ENCODE measurements around the gene MYH7. TPM values are rescaled to one million over a fixed set of nuclear protein-coding genes. Genes with fewer than 3 reads are reported as not detected.
A peak's percentile ranks its signal among the peaks of the same experiment; 100 is the strongest.

Gene MYH7
- total and polyA plus RNA-seq, 4 donors = 0.33 to 1.6 TPM; not detected in 2

DNA sequence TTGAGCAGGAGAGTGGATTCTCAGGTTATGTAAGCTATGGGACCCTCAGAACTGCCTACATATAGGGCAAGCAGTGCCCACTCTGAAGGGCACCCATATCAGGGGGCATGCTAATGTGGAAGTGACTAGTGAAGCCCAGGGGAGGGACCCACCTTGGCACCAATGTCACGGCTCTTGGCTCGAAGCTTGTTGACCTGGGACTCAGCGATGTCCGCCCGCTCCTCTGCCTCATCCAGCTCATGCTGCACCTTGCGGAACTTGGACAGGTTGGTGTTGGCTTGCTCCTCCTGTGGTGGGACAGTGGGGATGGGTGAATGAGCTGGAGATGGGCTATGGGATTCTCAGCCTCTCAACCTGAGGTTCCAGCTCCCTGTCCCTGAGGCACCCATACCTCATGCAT is 53.2 kb downstream of the MYH7 start:
- Histone ChIP-seq H3K9me3 (ENCODE audit: control insufficient read depth, low read length) (no peaks in the 10 kb centered on the region), H3K27ac (ENCODE audit: low read depth in 1 of 2, low read length in 2 of 2) (no peak overlapping the region), H3K4me1 (ENCODE audit: control insufficient read depth in 1 of 2, insufficient read depth in 2 of 2, low read length in 2 of 2) (no peaks in the 10 kb centered on the region), H3K36me3 (ENCODE audit: control insufficient read depth in 1 of 2, insufficient read depth in 2 of 2, low read length in 1 of 2) (no peaks in the 10 kb centered on the region), H3K4me3 (ENCODE audit: low read length in 2 of 2) (no peak overlapping the region), H3K27me3 (ENCODE audit: control insufficient read depth in 1 of 2, insufficient read depth in 2 of 2, low read length in 1 of 2) (no peaks in the 10 kb centered on the region)
- intact Hi-C loops (cut with DNase I) = loop anchor here in 1 of 2 donors (5.0 kb wide), 1 partner anchor 55 kb away; no protein-coding TSS in a partner anchor
- DNase-seq = no peak
- WGBS, 2 donors = 86 to 88% methylated on average over 6 of the region's 6 CpGs
- ATAC-seq (ENCODE audit: low FRiP score) = no peak

DNA sequence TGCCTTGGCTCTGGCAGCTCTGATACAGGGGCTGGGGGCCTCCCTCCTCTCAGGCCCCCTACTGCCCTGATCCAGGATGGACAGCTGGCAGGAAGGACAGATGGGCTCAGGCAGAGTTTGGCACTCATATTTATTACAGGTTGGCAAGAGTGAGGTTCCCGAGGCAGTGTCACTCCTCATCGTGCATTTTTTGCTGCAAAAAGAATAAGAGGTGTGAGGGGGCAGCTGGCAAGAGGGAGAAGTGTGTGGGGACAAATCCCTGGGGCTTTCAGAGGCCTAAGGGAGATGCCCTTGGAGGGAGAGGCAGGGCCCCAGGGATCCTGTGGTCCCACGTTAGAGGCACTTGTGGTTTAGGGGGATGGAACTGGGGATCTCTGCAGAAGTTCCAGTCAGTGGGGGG is 53.6 kb downstream of the MYH7 start:
- no peak overlapping the region for H3K27ac ChIP-seq (ENCODE audit: low read depth in 1 of 2, low read length in 2 of 2)
- no peaks in the 10 kb centered on the region for H3K27me3 ChIP-seq (ENCODE audit: control insufficient read depth in 1 of 2, insufficient read depth in 2 of 2, low read length in 1 of 2)
- intact Hi-C loops (cut with DNase I) = loop anchor here in 1 of 2 donors (5.0 kb wide), 1 partner anchor 55 kb away; no protein-coding TSS in a partner anchor
- no peaks in the 10 kb centered on the region for H3K4me1 ChIP-seq (ENCODE audit: control insufficient read depth in 1 of 2, insufficient read depth in 2 of 2, low read length in 2 of 2)
- ATAC-seq (ENCODE audit: low FRiP score) = no peak
- 44 to 58% methylated on average over 3 of the region's 3 CpGs for WGBS, 2 donors
- H3K4me3 ChIP-seq (ENCODE audit: low read length in 2 of 2) = no peak overlapping the region
- H3K36me3 ChIP-seq (ENCODE audit: control insufficient read depth in 1 of 2, insufficient read depth in 2 of 2, low read length in 1 of 2) = no peaks in the 10 kb centered on the region
- DNase-seq = no peak
- no peaks in the 10 kb centered on the region for H3K9me3 ChIP-seq (ENCODE audit: control insufficient read depth, low read length)

DNA sequence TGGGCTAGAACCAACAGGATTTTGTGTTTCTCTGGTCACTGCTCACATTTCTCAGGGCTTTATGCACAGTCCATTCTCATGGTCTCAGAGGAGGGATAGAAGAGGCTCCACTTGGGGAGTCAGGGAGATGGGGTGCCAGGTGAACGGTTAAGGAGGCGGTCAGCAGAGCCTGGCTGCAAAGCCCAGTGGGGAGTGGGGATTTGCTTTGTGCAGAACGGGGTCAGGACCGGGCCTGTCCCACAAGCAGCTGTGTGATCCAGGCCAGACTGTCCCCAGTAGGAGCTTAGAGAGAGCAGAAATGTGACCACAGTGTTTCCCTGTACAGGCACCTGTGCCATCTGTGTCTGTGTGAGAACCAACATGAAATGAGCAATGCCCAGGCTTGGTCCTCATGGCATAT is 54.5 kb downstream of the MYH7 start:
- ATAC-seq (ENCODE audit: low FRiP score) (no peak), DNase-seq (no peak)
- H3K4me3 ChIP-seq (ENCODE audit: low read length in 2 of 2) = no peak overlapping the region
- H3K4me1 ChIP-seq (ENCODE audit: control insufficient read depth in 1 of 2, insufficient read depth in 2 of 2, low read length in 2 of 2) = no peaks in the 10 kb centered on the region
- no peaks in the 10 kb centered on the region for H3K27me3 ChIP-seq (ENCODE audit: control insufficient read depth in 1 of 2, insufficient read depth in 2 of 2, low read length in 1 of 2)
- H3K9me3 ChIP-seq (ENCODE audit: control insufficient read depth, low read length) = no peaks in the 10 kb centered on the region
- intact Hi-C loops (cut with DNase I) = loop anchor here (1.0 to 5.0 kb wide), 2 partner anchors 53 to 54 kb away; no protein-coding TSS in a partner anchor
- no peaks in the 10 kb centered on the region for H3K36me3 ChIP-seq (ENCODE audit: control insufficient read depth in 1 of 2, insufficient read depth in 2 of 2, low read length in 1 of 2)
- H3K27ac ChIP-seq (ENCODE audit: low read depth in 1 of 2, low read length in 2 of 2) = no peak overlapping the region
- WGBS, 2 donors = 88% methylated on average over 4 of the region's 4 CpGs

- Histone ChIP-seq H3K4me1 (ENCODE audit: control insufficient read depth in 1 of 2, insufficient read depth in 2 of 2, low read length in 2 of 2) (no peaks in the 10 kb centered on the region), H3K4me3 (ENCODE audit: low read length in 2 of 2) (no peak overlapping the region), H3K27ac (ENCODE audit: low read depth in 1 of 2, low read length in 2 of 2) (no peak overlapping the region), H3K9me3 (ENCODE audit: control insufficient read depth, low read length) (no peaks in the 10 kb centered on the region), H3K36me3 (ENCODE audit: control insufficient read depth in 1 of 2, insufficient read depth in 2 of 2, low read length in 1 of 2) (no peaks in the 10 kb centered on the region), H3K27me3 (ENCODE audit: control insufficient read depth in 1 of 2, insufficient read depth in 2 of 2, low read length in 1 of 2) (no peaks in the 10 kb centered on the region)
- intact Hi-C loops (cut with DNase I) = loop anchor here (1.0 to 5.0 kb wide), 2 partner anchors 52 to 53 kb away; no protein-coding TSS in a partner anchor
- 66 to 68% methylated on average over 15 to 16 of the region's 16 CpGs for WGBS, 2 donors
- DNase-seq = no peak
- ATAC-seq (ENCODE audit: low FRiP score) = no peak
These were observed 55.1 kb downstream of the MYH7 start for GRCh38 chr14:23380197-23380914.

DNA sequence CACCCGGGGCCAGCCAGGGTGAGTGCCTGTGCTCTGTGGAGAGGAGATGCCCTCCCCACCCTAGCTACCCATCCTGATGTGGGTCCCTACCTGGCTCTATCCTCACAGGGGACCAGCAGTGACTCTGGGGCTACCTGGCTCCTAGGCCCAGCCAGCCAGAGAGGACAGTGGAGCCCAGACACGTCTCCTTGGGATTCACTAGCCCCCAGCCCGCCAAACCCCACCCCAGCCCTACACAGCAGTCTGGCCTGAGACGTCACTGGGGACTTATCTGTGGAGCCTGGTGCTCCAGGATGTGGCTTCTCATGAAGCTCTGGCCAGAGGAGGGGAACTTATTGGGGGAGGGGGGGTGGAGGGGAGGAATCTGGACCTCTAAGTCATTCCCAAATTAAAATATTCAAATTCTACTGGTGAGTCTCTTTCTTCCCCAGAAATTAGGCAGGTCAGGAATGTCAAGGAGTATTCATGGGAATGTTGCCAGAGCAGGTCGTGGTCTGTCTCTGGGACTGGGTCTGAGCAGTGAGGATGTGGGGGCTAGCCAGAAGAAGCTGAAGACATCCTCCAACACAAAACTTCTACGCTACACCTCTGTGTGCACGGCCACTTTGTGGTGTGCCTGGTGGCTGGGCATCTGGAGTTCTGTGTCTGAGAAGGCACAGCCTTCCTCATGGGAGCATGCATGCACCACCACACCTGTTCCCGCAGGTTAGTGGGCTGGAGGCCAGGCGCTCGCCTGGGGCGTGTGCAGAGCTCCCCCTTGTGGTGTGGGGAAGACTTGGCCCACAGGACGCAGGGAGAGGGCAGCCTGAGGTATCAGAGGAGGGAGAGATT is 55.9 kb downstream of the MYH7 start:
- Histone ChIP-seq H3K4me1 (ENCODE audit: control insufficient read depth in 1 of 2, insufficient read depth in 2 of 2, low read length in 2 of 2) (no peaks in the 10 kb centered on the region), H3K36me3 (ENCODE audit: control insufficient read depth in 1 of 2, insufficient read depth in 2 of 2, low read length in 1 of 2) (no peaks in the 10 kb centered on the region), H3K4me3 (ENCODE audit: low read length in 2 of 2) (no peak overlapping the region), H3K27ac (ENCODE audit: low read depth in 1 of 2, low read length in 2 of 2) (no peak overlapping the region), H3K9me3 (ENCODE audit: control insufficient read depth, low read length) (no peaks in the 10 kb centered on the region), H3K27me3 (ENCODE audit: control insufficient read depth in 1 of 2, insufficient read depth in 2 of 2, low read length in 1 of 2) (no peaks in the 10 kb centered on the region)
- DNase-seq (no peak), ATAC-seq (ENCODE audit: low FRiP score) (peak; percentile 75)
- intact Hi-C loops (cut with DNase I) = loop anchor here (1.0 to 5.0 kb wide), 4 partner anchors 51 to 117 kb away; no protein-coding TSS in a partner anchor
- 41 to 42% methylated on average over 12 of the region's 12 CpGs for WGBS, 2 donors

- DNase-seq (no peak), ATAC-seq (ENCODE audit: low FRiP score) (no peak)
- Histone ChIP-seq H3K27ac (ENCODE audit: low read depth in 1 of 2, low read length in 2 of 2) (no peak overlapping the region), H3K36me3 (ENCODE audit: control insufficient read depth in 1 of 2, insufficient read depth in 2 of 2, low read length in 1 of 2) (no peaks in the 10 kb centered on the region), H3K27me3 (ENCODE audit: control insufficient read depth in 1 of 2, insufficient read depth in 2 of 2, low read length in 1 of 2) (no peaks in the 10 kb centered on the region), H3K9me3 (ENCODE audit: control insufficient read depth, low read length) (no peaks in the 10 kb centered on the region), H3K4me3 (ENCODE audit: low read length in 2 of 2) (no peak overlapping the region), H3K4me1 (ENCODE audit: control insufficient read depth in 1 of 2, insufficient read depth in 2 of 2, low read length in 2 of 2) (no peaks in the 10 kb centered on the region)
- intact Hi-C loops (cut with DNase I) = loop anchor here (5.0 kb wide), 2 partner anchors 111 to 116 kb away; no protein-coding TSS in a partner anchor
- 84 to 88% methylated on average over 11 of the region's 11 CpGs for WGBS, 2 donors
These were observed 56.7 kb downstream of the MYH7 start for GRCh38 chr14:23378612-23379220.

DNA sequence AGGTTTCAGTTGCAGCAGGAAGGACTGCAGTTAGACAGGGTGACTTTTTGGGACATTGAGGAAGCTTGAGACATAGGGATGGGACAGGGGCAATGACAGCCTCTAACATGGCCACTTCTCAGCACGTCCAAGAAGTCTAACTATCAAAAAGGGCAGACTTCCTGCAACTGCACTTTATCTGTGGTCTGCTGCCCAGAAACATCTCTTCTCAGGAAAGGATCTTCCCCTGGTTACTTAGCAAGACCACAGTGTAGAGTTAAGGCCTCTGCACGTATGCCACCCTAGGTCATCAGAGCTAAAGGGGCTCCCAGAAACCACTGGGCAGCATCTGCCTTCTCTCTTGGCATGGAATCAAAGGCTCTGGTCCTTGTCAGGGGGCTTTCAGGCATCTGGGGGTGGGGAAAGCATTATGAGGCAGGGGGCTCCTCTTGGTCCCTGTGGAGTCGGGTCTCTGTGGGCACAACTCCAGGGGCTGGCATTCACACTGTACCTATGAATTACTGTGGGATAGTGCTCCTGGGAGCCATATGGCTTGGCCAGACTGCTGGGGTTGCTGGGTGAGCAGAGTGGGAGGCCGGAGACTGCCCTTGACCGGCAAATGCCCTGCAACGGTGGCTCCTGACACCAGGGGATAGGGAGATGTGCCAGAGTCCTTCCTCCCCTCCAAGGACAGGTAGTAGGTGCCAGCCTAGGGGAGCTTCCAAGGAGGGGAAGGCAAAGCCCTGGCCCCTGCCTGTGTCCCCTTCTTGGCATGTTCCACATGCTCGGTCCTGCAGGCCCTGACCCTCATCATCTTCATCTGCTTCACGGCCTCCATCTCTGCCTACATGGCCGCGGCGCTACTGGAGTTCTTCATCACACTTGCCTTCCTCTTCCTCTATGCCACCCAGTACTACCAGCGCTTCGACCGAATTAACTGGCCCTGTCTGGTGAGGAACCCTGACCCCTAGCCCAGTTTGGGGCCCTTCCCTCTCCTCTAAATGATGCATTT is 57.6 kb downstream of the MYH7 start:
- WGBS, 2 donors = 85 to 86% methylated on average over 14 of the region's 14 CpGs
- Histone ChIP-seq H3K36me3 (ENCODE audit: control insufficient read depth in 1 of 2, insufficient read depth in 2 of 2, low read length in 1 of 2) (no peaks in the 10 kb centered on the region), H3K27ac (ENCODE audit: low read depth in 1 of 2, low read length in 2 of 2) (no peak overlapping the region), H3K4me3 (ENCODE audit: low read length in 2 of 2) (no peak overlapping the region), H3K4me1 (ENCODE audit: control insufficient read depth in 1 of 2, insufficient read depth in 2 of 2, low read length in 2 of 2) (no peaks in the 10 kb centered on the region), H3K27me3 (ENCODE audit: control insufficient read depth in 1 of 2, insufficient read depth in 2 of 2, low read length in 1 of 2) (no peaks in the 10 kb centered on the region), H3K9me3 (ENCODE audit: control insufficient read depth, low read length) (no peaks in the 10 kb centered on the region)
- DNase-seq = no peak
- intact Hi-C loops (cut with DNase I) = loop anchor here (5.0 kb wide), 2 partner anchors 111 to 116 kb away; no protein-coding TSS in a partner anchor
- ATAC-seq (ENCODE audit: low FRiP score) = no peak

DNA sequence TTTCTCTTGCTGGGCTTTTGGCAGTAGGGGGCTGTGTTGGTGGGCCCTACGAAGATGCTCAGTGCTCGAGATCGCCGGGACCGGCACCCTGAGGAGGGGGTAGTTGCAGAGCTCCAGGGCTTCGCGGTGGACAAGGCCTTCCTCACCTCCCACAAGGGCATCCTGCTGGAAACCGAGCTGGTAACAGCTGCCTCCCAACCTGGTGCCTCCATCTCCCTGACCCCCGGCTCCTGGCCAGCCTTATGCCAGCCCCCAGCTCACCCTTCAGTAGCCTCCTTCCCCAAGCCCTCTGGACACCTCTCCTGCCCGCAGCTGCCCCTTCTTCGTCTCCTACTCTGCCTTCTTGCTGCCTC is 58.3 kb downstream of the MYH7 start:
- H3K4me3 ChIP-seq (ENCODE audit: low read length in 2 of 2) = no peak overlapping the region
- intact Hi-C loops (cut with DNase I) = loop anchor here (5.0 kb wide), 2 partner anchors 110 to 115 kb away; no protein-coding TSS in a partner anchor

More for the DNA sequence above, 58.3 kb downstream of the MYH7 start:
- Histone ChIP-seq H3K9me3 (ENCODE audit: control insufficient read depth, low read length) (no peaks in the 10 kb centered on the region), H3K27me3 (ENCODE audit: control insufficient read depth in 1 of 2, insufficient read depth in 2 of 2, low read length in 1 of 2) (no peaks in the 10 kb centered on the region), H3K4me1 (ENCODE audit: control insufficient read depth in 1 of 2, insufficient read depth in 2 of 2, low read length in 2 of 2) (no peaks in the 10 kb centered on the region), H3K36me3 (ENCODE audit: control insufficient read depth in 1 of 2, insufficient read depth in 2 of 2, low read length in 1 of 2) (no peaks in the 10 kb centered on the region), H3K27ac (ENCODE audit: low read depth in 1 of 2, low read length in 2 of 2) (no peak overlapping the region)
- no peak for ATAC-seq (ENCODE audit: low FRiP score)
- DNase-seq = no peak
- WGBS, 2 donors = 35 to 37% methylated on average over 11 of the region's 11 CpGs

Data from aorta (tissue), 5 donors.